ENCODE measurements around the gene SPRTN.

- TF ChIP-seq CTCF (IDR thresholded peaks at IDR 0.05): peak; percentile 31
- TF ChIP-seq ZFX (IDR thresholded peaks at IDR 0.05; ENCODE audit: borderline replicate concordance): no peak
Measured at GRCh38 chr1:231369282-231369681, 31.2 kb downstream of the SPRTN start.
